Measurements from ENCODE around the gene NR3C2. TPM values are rescaled to one million over a fixed set of nuclear protein-coding genes. Genes with fewer than 3 reads are reported as not detected.

NR3C2 gene
- total and polyA plus RNA-seq, 2 of the 4 experiments (the other 2 are of a cell fraction), result 1.1 to 2.3 TPM

GRCh38 chr4:148391056-148391455 lies 51.2 kb downstream of the NR3C2 start:
- no peak overlapping the region for H3K14ac ChIP-seq (replicated peaks; ENCODE audit: low read depth, low read length)
- in situ Hi-C loops (cut with MboI; ENCODE audit: low sequenced_read_pairs) (no loop called here), dilution Hi-C loops (cut with HindIII; ENCODE audit: low sequenced_read_pairs, unreplicated experiment) (no loop called here), intact Hi-C loops (cut with micrococcal nuclease) (no loop called here)
- no peak overlapping the region for H4K91ac ChIP-seq (ENCODE audit: insufficient read depth, low read depth, low read length)
- no peaks in the 10 kb centered on the region for H3K4me1 ChIP-seq (ENCODE audit: control insufficient read depth, insufficient read depth, low read length)
- H4K8ac ChIP-seq (ENCODE audit: low read depth in 2 of 2, low read length in 2 of 2), result no peak overlapping the region
- no peak overlapping the region for H2AK5ac ChIP-seq (ENCODE audit: low read depth, low read length)
- no peaks in the 10 kb centered on the region for H3K9me3 ChIP-seq (ENCODE audit: control insufficient read depth, insufficient read depth, low read length)
- ChIA-PET CTCF (interaction anchor here (0.8 kb wide), 1 partner anchor 9 kb away, joined by 4 read pairs; no protein-coding TSS in a partner anchor), POLR2A (ENCODE audit: unreplicated experiment) (no interaction called here)
- no peak overlapping the region for H3K27ac ChIP-seq (ENCODE audit: insufficient read depth, low read length)
- no peak overlapping the region for H2BK20ac ChIP-seq (ENCODE audit: low read depth, low read length)
- no peaks in the 10 kb centered on the region for H3K27me3 ChIP-seq (ENCODE audit: control insufficient read depth, insufficient read depth, low read length)
- H2BK15ac ChIP-seq (ENCODE audit: low read depth, low read length), result no peak overlapping the region
- no peak overlapping the region for H3K18ac ChIP-seq (ENCODE audit: low read depth, low read length)
- TF ChIP-seq ELK1 (IDR thresholded peaks at IDR 0.05; ENCODE audit: borderline replicate concordance, low read depth, low read length) (no peak), RAD21 (IDR thresholded peaks at IDR 0.05; ENCODE audit: low read length) (no peak), SMC3 (IDR thresholded peaks at IDR 0.05; ENCODE audit: low read depth, low read length) (no peak), RFX5 (IDR thresholded peaks at IDR 0.05; ENCODE audit: low read depth, low read length) (no peak), CTCF (conservative IDR thresholded peaks at IDR 0.05; ENCODE audit: low read depth, low read length) (no peak), BHLHE40 (IDR thresholded peaks at IDR 0.05; ENCODE audit: low read depth, low read length) (no peak), CHD1 (IDR thresholded peaks at IDR 0.05; ENCODE audit: low read depth, low read length) (no peak), USF2 (IDR thresholded peaks at IDR 0.05; ENCODE audit: low read depth, low read length) (no peak), FOS (IDR thresholded peaks at IDR 0.05; ENCODE audit: low read depth, low read length) (no peak), MAZ (IDR thresholded peaks at IDR 0.05; ENCODE audit: borderline replicate concordance, low read depth, low read length) (no peak), MAFK (IDR thresholded peaks at IDR 0.05; ENCODE audit: low read depth, low read length) (no peak), POLR2A (IDR thresholded peaks at IDR 0.05; ENCODE audit: low read depth, low read length) (no peak)
- H3K4ac ChIP-seq (ENCODE audit: low read depth, low read length), result no peak overlapping the region
- no peaks in the 10 kb centered on the region for H4K20me1 ChIP-seq (ENCODE audit: insufficient read depth, low read length)
- DNase-seq (no peak), ATAC-seq (ENCODE audit: low read depth) (no peak)
- H3K9me1 ChIP-seq (ENCODE audit: insufficient read depth, low read length), result no peaks in the 10 kb centered on the region
- BruUV-seq (replicated peaks), result no TSS peak
- H2BK120ac ChIP-seq (ENCODE audit: low read depth, low read length), result no peak overlapping the region
- H4K5ac ChIP-seq (ENCODE audit: low read depth, low read length), result no peak overlapping the region
- no peak overlapping the region for H3K23ac ChIP-seq (ENCODE audit: low read depth, low read length)
- no peak overlapping the region for H3K4me3 ChIP-seq (ENCODE audit: insufficient read depth, low read depth, low read length)
- no peak overlapping the region for H3K56ac ChIP-seq (ENCODE audit: extremely low read depth, insufficient read depth, low read length)
- no peaks in the 10 kb centered on the region for H3K36me3 ChIP-seq (ENCODE audit: control insufficient read depth, insufficient read depth, low read length)
- H3K4me2 ChIP-seq (ENCODE audit: low read depth, low read length), result no peak overlapping the region
- WGBS, 2 experiments (ENCODE audit: extremely low coverage in 2 of 2, insufficient read length in 1 of 2), result no CpG with 5 or more reads among the region's 1 CpG
- H3K79me1 ChIP-seq (ENCODE audit: low read depth in 1 of 2, low read length in 2 of 2), result no peaks in the 10 kb centered on the region
- no peak overlapping the region for H3K9ac ChIP-seq (ENCODE audit: low read depth, low read length)
- H2AK9ac ChIP-seq (replicated peaks; ENCODE audit: low read depth, low read length, poor library complexity), result no peak overlapping the region
- H2BK5ac ChIP-seq (ENCODE audit: low read depth, low read length, poor library complexity, severe bottlenecking), result no peak overlapping the region
- no peak overlapping the region for H2AFZ ChIP-seq (replicated peaks; ENCODE audit: low read length, poor library complexity)

All from IMR-90 (cell line).